Neural crest cell (in vitro differentiated cells): ENCODE results near the gene MRPL55. TPM values are rescaled to one million over a fixed set of nuclear protein-coding genes. Genes with fewer than 3 reads are reported as not detected.

ENCODE experiments used
- DNase-seq: peaks from one replicate; pipeline ENCODE4 v3.0.0; 2021; ENCODE audit warnings: low read depth, mixed read lengths, low spot score
- H3K27ac Mint-ChIP-seq: one replicate; pipeline ENCODE4 v1.8.0; 2021; ENCODE audit warnings: mild to moderate bottlenecking, mixed read lengths; ENCODE audit not compliant: unreplicated experiment
- H3K27me3 Mint-ChIP-seq: 2 replicates; pipeline ENCODE4 v1.8.0; 2021; ENCODE audit warnings: low read depth, mild to moderate bottlenecking, mixed read lengths
- H3K36me3 Mint-ChIP-seq: 2 replicates; pipeline ENCODE4 v1.8.0; 2021; ENCODE audit warnings: low read depth, mild to moderate bottlenecking, mixed read lengths
- H3K4me1 Mint-ChIP-seq: 2 replicates; pipeline ENCODE4 v1.8.0; 2021; ENCODE audit warnings: mixed read lengths
- H3K4me3 Mint-ChIP-seq: one replicate; pipeline ENCODE4 v1.8.0; 2021; ENCODE audit warnings: mild to moderate bottlenecking, mixed read lengths
- H3K9me3 Mint-ChIP-seq: 2 replicates; pipeline ENCODE4 v1.8.0; 2021; ENCODE audit warnings: mixed read lengths
- total RNA-seq: library from RNA; stranded (reverse); gene quantifications from 2 replicates; pipeline ENCODE4 v1.2.1, GENCODE V29; 2021
- TF ChIP-seq, protein P1 (sequence below): fragments of 200-600 bp; sonication (generic); conservative IDR thresholded peaks from 2 replicates; pipeline ENCODE4 v1.5.0; 2021; ENCODE audit warnings: antibody characterized with exemption, mild to moderate bottlenecking

Gene MRPL55
- total RNA-seq, 1 donor from 2014 or later, result 67.3 TPM

DNA sequence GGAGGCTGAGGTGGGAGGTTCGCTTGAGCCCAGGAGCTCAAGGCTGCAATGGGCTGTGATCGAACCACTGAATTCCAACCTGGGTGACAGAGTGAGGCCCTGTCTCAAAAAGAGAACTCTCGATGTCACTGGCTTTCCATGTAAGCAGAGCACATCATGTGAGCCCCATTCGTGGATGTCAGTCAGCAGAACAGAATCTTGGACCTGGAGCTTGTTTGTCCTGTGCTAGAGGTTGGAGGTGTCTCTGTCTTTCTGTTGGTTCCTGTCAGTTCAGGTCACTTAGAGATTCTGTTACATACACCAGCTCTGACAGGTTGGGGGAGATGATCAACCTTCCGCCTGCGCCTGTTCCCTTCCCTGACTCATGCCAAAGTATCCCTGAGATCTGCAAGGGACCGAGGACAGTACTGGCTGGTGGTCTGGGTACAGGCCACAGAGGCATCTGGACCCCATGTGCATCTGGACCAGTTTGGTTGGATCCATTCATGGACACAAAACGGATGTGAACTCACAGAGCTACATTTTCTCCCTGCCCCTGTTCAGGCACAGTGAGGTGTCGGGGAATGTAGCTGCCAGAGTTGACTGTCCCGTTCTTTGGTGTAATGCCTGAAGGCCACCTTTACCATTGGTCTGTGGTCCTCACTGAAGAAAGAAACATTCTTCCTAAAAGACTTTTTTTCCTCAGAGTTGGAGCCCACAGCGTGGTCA lies 16.6 kb downstream of the MRPL55 start:
- Mint-ChIP-seq H3K4me3 (no peak overlapping the region), H3K36me3 (peaks cover 38% of the 10 kb centered on the region), H3K27me3 (no peaks in the 10 kb centered on the region), H3K4me1 (peaks cover 36% of the 10 kb centered on the region), H3K9me3 (peaks cover 11% of the 10 kb centered on the region), H3K27ac (no peak overlapping the region)
- no peak for DNase-seq
- TF ChIP-seq, protein P1, sequence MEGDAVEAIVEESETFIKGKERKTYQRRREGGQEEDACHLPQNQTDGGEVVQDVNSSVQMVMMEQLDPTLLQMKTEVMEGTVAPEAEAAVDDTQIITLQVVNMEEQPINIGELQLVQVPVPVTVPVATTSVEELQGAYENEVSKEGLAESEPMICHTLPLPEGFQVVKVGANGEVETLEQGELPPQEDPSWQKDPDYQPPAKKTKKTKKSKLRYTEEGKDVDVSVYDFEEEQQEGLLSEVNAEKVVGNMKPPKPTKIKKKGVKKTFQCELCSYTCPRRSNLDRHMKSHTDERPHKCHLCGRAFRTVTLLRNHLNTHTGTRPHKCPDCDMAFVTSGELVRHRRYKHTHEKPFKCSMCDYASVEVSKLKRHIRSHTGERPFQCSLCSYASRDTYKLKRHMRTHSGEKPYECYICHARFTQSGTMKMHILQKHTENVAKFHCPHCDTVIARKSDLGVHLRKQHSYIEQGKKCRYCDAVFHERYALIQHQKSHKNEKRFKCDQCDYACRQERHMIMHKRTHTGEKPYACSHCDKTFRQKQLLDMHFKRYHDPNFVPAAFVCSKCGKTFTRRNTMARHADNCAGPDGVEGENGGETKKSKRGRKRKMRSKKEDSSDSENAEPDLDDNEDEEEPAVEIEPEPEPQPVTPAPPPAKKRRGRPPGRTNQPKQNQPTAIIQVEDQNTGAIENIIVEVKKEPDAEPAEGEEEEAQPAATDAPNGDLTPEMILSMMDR, result no peak

DNA sequence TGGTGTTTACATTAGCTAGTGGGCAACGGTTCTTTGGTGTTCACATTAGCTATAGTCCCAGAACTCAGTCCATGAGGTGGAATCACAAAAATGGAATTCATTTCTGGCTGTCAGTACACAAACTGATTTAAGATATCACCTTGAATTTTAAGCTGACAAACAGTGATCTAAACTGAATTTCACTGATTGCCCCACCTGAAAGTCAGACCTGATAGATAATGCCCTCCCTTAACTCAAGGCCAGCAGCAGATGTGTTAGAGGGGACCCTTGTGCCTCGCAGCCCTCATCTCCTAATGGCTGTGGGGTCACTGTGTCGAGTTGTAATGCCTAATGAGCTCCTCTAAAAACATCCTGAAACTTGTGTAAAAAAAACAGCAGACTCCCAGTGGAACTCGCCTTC lies 18.0 kb downstream of the MRPL55 start:
- Mint-ChIP-seq H3K4me3 (peak overlapping the region; percentile 26), H3K4me1 (peaks cover 46% of the 10 kb centered on the region), H3K9me3 (peaks cover 11% of the 10 kb centered on the region), H3K27ac (no peak overlapping the region), H3K36me3 (peaks cover 34% of the 10 kb centered on the region), H3K27me3 (no peaks in the 10 kb centered on the region)
- TF ChIP-seq, protein P1, result no peak
- DNase-seq, result no peak

- H3K36me3 Mint-ChIP-seq, result peaks cover 30% of the 10 kb centered on the region
- H3K4me1 Mint-ChIP-seq, result peaks cover 47% of the 10 kb centered on the region
- no peaks in the 10 kb centered on the region for H3K27me3 Mint-ChIP-seq
Observed at GRCh38 chr1:228090613-228091081, 18.5 kb downstream of the MRPL55 start.

DNA sequence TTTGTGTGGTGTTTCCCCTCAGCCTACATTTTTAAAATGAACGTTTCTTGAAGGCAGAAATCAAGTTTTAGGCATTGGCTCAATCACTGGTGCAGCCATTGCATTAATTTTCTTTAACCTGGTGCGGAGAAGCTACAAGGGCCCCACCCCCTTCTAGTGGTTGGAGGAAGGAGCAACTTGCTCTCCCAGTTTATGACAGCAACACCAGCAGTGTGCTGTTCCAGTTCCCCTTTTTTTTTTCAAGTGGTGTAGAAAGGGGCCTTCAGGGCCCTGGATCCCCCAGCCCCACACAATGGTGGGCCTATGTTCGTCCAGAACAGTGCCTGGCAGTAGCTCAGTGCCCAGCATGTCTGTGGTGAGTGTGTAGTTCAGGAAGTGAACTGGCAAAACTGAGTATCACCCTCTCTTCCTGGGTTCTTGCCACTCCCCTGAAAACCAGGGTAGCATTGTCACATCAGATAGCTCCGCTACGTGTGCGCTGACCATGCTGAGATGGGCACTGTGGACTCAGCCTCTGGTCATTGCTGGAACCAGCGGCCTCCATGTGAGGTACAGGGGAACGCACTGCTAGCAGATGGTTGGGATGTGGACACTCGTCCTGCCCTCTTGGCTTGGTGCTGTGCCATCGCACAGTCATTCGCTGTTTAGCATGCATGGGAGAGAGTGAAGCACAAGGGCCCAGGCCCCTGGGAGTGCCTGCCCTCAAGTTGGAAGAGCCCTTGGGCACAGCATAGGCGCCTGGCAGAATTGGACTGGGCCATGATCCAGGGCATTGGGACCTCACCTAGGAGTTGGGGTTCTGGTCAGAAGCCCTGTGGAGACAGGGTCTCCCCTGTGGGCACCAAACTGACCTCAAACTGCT lies 19.3 kb downstream of the MRPL55 start:
- peaks cover 56% of the 10 kb centered on the region for H3K4me1 Mint-ChIP-seq
- peaks cover 3% of the 10 kb centered on the region for H3K9me3 Mint-ChIP-seq
- H3K4me3 Mint-ChIP-seq, result peak overlapping the region; percentile 27
- TF ChIP-seq, protein P1, result no peak
- no peak overlapping the region for H3K27ac Mint-ChIP-seq
- H3K36me3 Mint-ChIP-seq, result peaks cover 21% of the 10 kb centered on the region
- no peaks in the 10 kb centered on the region for H3K27me3 Mint-ChIP-seq
- no peak for DNase-seq

More at GRCh38 chr1:228090613-228091081, 18.5 kb downstream of the MRPL55 start:
- TF ChIP-seq, protein P1, result no peak
- DNase-seq, result no peak
- H3K9me3 Mint-ChIP-seq, result peaks cover 9% of the 10 kb centered on the region
- peak overlapping the region; percentile 23 for H3K4me3 Mint-ChIP-seq
- H3K27ac Mint-ChIP-seq, result peak overlapping the region; percentile 50

DNA sequence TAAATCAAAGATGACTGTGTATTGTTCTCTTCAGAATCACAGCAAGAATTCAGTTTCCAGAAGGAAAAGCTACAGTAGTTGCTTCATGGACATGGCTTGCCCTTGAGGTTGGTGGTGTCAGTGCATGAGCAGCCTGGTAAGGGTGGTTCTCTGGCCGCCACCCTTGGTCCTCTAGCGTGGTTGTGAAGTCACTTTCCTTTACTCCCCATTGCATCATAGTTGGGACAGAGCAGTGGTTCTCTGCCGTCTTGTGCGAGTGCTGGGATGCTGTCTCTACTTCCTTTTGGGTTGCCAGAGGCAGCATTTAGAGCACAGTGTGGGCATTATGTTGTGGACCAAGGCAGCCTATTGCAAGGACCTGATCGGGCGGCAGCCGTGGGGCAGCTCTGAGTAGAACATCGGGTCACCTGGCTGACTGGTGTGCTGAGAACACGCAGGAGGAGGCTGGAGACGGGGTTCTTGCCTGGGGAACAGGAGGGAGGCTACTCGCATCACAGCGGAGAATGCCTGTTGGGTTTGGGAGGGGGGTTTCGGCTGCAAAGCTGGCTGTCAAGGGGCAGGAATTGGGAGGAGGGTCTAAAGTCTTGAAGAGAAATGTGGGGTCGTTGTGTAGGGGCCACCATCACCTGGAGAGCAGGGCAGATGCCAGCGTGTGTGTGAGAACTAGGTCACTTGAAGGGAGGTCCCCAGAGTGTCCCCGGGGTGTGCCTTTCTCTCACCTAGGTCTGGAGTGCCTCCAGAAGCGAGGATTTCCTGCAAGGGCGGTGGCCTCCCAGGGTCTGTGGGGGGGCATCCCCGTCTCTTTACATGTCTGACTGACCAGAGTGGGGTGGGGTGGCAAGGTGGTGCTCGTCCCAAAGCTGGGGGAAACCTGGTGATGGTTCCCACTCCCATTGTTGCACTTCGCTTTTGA lies 20.3 kb downstream of the MRPL55 start:
- Mint-ChIP-seq H3K36me3 (peaks cover 13% of the 10 kb centered on the region), H3K27ac (no peak overlapping the region), H3K4me3 (peak overlapping the region; percentile 48), H3K9me3 (no peaks in the 10 kb centered on the region), H3K4me1 (peaks cover 65% of the 10 kb centered on the region), H3K27me3 (no peaks in the 10 kb centered on the region)
- no peak for DNase-seq
- TF ChIP-seq, protein P1, result no peak
